Ureter (tissue), 1 donor: ENCODE results near the gene GMPR. TPM values are rescaled to one million over a fixed set of nuclear protein-coding genes. Genes with fewer than 3 reads are reported as not detected.
"Not testable (repeated sequence)": the region's sequence is repeated elsewhere in the genome, so short reads cannot be mapped to it uniquely, and the experiment has no call there.

ENCODE experiments used
- DNase-seq: peaks from one replicate; pipeline ENCODE4 v3.0.0-alpha.2; 2020; ENCODE audit warnings: low spot score
- total RNA-seq: library from RNA; stranded (reverse); gene quantifications from one replicate; pipeline ENCODE4 v1.2.4, GENCODE V29; 2023
- donor health status: DM: yes; HTN: yes; CAD: no.

The GMPR gene
- total RNA-seq, 1 donor from 2014 or later, result 2.3 TPM

- no peak for DNase-seq
Measured at GRCh38 chr6:16244869-16245451, 6.6 kb downstream of the GMPR start.

GRCh38 chr6:16248271-16248853 lies 10.0 kb downstream of the GMPR start:
- no peak for DNase-seq

GRCh38 chr6:16249971-16250370 lies 11.6 kb downstream of the GMPR start:
- DNase-seq, result no peak

- no peak for DNase-seq
Measured at GRCh38 chr6:16251706-16252105, 13.3 kb downstream of the GMPR start.

- DNase-seq, result no peak
Measured at GRCh38 chr6:16252686-16253299, 14.4 kb downstream of the GMPR start.

GRCh38 chr6:16253399-16254144 lies 15.2 kb downstream of the GMPR start:
- DNase-seq, result no peak

- DNase-seq, result no peak
Measured at GRCh38 chr6:16254535-16254934, 16.1 kb downstream of the GMPR start.

GRCh38 chr6:16256781-16257180 lies 18.4 kb downstream of the GMPR start:
- no peak for DNase-seq

GRCh38 chr6:16257999-16258708 lies 19.8 kb downstream of the GMPR start:
- DNase-seq, result no peak

GRCh38 chr6:16258709-16259075 lies 20.3 kb downstream of the GMPR start:
- no peak for DNase-seq

- not testable (repeated sequence) for DNase-seq
Measured at GRCh38 chr6:16259604-16260003, 21.2 kb downstream of the GMPR start.

- not testable (repeated sequence) for DNase-seq
Measured at GRCh38 chr6:16260602-16261001, 22.2 kb downstream of the GMPR start.

- not testable (repeated sequence) for DNase-seq
Measured at GRCh38 chr6:16262773-16263172, 24.4 kb downstream of the GMPR start.

- not testable (repeated sequence) for DNase-seq
Measured at GRCh38 chr6:16263464-16264099, 25.2 kb downstream of the GMPR start.

- no peak for DNase-seq
Measured at GRCh38 chr6:16264785-16265184, 26.4 kb downstream of the GMPR start.

- no peak for DNase-seq
Measured at GRCh38 chr6:16265351-16266341, 27.3 kb downstream of the GMPR start.

- DNase-seq, result no peak
Measured at GRCh38 chr6:16267428-16268263, 29.3 kb downstream of the GMPR start.

GRCh38 chr6:16269442-16270070 lies 31.2 kb downstream of the GMPR start:
- DNase-seq, result not testable (repeated sequence)
